GM10847 (cell line): ENCODE results near the gene SCMH1.

Experiments used
- POLR2A ChIP-seq: IDR thresholded peaks from 2 replicates; pipeline ENCODE4 v1.6.1; 2011; ENCODE audit not compliant: insufficient read length; ENCODE audit errors: extremely low read depth

Gene SCMH1

DNA sequence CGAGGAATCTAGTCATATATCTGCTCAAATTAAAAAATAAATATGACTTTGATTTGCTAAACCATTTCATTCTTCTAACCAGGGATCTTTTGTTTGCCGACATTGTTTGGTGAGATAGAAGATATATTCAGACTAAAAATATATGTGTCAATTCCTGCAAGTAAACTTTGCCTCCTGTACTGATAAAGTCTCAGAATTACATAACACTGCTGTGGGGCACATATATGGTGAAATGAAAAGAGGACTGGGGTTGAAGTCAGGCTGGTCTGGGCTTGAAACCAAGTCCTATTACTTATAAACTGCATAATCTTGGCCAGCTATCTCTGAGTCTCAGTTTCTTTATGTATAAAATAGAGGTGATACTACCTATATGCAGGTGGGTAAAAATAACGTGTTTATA, 9.8 kb downstream of the SCMH1 start:
- TF ChIP-seq POLR2A = no peak

DNA sequence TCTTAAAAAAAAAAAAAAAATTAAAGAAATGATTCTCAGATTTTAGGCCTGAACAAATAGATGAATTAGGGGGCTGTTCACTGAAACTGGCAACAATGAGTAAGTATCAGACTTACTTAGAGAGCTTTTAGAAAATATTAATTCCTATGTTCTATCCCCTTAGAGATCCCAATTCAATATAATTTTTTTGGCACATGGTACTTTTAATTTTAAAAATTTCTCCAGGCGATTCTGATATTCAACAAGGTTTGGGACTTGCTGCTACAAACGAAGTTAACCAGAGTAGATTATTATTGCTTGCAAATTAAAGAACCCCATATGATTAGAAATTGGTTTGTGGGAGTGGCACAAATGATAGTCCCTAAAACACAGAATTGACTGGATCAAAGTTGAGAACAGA, 11.4 kb downstream of the SCMH1 start:
- no peak for TF ChIP-seq POLR2A

DNA sequence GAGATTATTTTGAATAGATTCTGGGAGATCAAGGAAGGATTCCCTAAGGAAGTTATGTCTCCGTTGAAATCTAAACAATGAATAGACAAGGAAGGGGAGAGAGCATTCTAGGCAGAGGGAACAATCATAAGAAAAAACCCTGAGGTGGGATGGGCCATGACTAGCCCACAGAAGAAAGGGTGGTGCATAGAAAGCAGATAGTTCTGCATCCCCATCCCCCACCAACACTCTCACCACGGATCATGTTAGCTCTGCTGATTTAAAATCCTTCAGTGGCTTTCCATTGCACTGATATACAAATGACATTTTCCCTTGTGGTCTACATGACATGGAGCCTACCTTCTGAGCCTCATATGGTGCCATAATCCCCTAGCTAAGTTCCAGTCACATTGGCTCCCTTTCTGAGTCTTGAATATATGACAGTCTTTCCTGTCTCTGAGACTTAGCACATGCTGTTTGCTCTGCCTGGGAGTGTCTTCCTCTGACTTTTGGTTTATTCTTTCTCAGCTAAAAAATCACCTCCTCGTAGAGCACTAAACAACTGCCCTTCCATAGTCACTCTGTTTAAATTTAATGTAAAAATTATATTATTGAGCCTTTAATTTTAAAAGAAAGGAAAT, 15.2 kb downstream of the SCMH1 start:
- TF ChIP-seq POLR2A = no peak

DNA sequence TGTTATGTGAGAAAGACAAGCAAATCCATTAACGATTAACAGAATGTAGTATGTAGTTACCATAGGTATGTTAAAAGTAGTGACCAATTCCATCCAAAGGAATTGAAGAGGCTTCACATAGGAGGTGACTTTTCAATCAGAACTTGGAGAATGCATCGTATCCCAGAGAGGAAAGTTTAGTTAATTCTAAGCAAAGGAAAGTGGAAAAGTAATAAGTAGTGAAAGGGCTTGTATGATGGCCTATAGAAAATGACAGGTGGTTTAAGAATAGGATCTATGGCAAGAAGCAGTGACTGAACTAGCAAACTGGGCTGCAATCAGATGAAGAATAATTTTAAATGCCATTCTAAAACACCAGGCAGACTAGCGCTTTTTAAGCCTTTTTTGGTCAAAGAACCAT, 16.6 kb downstream of the SCMH1 start:
- no peak for TF ChIP-seq POLR2A

DNA sequence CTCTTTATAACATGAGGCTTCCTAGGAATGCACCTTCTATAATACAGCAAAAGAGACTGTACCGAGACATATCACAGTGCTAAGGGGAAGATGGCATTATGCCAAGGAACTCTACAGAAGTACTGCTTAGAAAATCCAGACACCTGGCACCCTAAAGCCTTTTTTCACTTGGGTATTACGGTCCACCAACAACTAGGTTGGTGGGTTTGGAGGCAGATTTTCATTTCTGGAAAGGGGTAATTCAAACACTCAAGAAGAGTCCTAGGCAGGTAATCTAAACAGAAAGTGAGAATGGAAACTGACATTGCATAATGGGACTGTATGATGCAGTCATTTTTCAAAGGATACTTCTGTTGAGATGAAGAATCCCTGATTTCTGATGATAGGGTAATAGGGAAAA, 19.6 kb downstream of the SCMH1 start:
- no peak for TF ChIP-seq POLR2A

DNA sequence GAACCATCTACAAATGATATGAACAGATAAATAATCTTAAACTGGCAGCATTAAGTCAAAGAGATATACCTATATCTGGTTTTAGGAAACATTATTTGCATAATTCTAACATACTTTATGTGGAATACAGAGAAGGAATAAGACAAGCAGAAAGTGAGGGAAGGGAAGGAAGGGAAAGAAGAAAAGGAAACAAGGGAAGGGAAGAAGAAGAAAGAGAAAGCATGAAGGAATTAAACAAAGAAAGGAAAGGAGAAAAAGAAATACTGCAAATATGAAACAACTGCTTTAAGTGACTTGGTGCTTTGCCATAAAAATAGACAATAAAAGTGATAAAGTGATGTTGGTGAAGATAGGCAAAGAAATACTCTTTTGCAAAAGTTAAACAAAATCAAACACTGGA, 20.1 kb downstream of the SCMH1 start:
- TF ChIP-seq POLR2A = no peak

DNA sequence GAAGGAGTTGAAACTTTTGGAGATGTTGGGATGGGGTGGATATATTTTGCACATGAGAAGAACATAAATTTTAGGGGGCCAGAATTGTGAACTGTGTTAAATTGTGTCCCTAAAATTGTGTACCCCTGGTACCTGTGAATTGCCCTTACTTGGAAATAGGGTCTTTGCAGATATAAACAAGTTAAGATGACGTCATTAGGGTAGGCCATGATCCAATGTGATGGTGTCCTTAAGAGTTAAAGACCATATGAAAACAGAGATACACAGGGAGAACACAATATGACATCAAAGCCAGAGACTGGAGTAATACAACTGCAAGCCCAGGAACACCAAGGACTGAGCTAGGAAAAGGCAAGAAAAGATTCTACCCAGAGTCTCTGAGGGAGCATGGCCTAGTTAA, 24.0 kb downstream of the SCMH1 start:
- TF ChIP-seq POLR2A = no peak

DNA sequence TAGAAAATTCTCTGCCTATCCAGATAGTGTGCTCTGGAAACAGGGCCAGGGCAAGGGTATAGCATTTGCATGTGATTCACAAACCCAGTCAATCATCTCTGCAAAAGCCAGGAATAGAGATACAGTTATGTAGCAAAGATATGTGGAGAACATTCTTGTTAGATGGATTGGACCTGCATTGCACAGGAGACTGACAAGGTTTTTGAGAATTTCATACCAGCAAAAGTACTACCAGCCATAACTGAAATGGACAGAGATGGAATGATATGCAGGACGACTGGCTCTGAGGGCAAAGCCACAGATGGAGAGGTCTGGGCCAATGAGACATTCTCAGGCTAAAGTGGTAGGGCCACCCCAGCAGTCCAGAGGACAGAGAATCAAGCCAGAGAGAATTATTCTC, 24.7 kb downstream of the SCMH1 start:
- no peak for TF ChIP-seq POLR2A

DNA sequence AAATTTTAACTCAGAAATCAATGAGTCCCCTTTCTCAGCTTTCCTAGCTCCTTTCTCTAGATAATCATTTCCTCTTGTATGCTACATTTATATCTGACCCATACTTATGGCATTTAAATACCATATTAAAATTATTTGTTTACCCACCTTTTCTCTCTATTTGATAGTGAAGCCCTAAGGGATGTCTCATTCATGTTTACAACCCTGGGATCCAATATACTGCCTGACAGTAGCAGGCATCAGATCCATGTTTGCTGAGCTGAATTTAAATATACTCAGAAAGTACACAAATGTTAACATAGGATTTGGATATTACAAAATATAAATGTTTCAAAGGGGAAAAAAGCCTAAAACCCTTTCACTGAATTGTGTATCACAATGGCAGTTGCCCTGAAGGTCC, 26.5 kb downstream of the SCMH1 start:
- TF ChIP-seq POLR2A = no peak

DNA sequence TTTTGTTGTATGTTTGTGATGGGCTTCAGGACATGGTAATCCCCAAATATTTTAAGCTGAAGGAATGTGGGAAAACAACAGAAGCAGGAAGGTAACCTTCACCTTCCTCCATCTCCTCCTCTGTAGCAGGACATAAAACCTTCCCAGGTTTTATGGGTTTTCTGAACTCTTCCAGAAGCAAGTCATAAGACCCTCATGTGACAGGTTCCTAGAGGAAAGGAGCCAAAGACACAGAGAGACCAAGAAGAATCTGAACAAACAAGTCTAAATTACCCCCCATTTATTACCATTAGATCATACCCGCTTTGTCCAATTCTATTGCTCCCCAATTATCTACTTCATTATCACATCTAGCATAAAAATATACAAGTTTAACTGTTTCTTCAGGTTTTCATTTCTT, 28.8 kb downstream of the SCMH1 start:
- no peak for TF ChIP-seq POLR2A

DNA sequence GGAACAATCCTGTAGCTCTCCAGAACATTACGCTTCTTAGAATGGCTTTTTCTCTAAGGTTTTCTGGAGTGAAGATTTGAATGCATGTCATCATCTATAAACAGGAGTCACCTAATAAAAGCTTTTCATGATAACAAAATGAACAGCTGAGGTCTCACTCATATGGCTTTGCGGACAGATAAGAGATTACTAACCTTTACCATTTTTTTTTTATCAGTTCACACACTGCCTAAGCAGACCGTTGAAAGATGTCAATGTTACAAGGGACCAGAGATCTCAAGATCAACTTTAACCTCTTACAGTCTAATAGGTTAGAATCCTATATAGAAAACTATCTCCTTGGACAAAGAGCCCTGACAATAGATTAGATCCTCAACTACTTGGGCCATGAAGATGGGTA, 41.4 kb downstream of the SCMH1 start:
- no peak for TF ChIP-seq POLR2A

DNA sequence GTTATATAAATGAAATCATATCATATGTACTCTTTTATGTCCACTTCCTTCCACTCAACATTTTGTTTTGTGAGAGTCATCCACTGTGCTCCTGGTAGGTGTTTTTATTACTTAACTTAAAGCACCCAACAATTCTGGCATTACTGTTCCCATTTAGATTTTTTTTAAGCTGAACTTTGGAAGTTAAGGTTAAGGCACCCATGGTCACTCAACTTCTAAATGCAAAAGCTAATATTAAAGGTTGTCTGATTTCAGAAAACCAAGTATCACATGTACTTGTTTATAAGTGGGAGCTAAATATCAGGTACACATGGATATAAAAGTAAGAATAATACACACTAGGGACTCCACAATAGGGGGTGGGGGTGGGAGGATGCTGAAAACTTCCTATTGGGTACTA, 42.7 kb downstream of the SCMH1 start:
- TF ChIP-seq POLR2A = no peak

DNA sequence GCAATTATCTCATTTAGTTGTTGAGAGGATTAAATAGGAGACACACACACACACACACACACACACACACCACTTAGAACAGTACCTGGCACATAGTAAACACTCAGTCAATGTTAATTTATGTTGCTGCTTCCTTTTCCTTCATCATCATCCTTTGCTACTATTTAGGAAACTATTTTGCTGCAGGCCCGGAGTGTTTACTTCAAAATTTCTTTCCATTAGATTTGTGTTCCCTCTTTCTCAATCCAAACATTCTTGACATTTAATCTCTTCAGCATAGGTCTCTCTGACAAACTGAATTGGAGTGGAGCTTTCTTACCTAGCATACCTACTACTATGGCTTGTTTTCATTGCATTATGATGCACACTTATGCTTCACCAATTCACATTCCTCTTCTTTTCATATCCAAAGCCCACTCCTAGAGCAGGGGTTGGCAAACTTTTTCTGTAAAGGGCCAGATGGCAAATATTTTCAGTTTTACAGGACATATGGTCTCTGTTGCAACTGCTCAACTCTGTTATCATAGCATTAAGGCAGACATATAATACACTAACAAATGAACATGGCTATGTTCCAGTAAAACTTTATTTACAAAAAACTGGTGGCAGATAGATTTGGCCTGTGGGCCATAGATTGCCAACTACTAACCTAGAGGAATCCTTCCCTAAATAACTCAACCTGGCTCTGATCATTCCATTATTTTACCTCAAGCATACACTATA, 49.5 kb downstream of the SCMH1 start:
- TF ChIP-seq POLR2A = no peak

DNA sequence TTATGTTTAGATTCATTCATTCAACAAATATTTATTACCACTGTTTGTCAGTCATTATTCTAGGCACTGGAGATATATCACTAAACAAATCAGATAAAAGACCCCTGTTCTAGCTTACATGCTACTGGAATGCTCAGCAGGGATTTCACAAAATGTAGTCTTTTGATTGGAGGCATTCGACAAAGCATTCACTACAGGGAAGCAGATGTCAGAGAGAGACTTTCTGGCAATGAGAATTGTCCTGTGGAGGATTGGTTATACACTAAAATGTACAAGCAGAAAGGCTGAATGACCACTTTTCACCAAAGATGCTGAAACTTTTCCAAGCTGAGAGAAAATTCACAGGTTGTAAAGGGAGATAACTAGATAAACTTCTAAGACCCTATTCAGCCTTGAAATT, 57.7 kb downstream of the SCMH1 start:
- TF ChIP-seq POLR2A = no peak

DNA sequence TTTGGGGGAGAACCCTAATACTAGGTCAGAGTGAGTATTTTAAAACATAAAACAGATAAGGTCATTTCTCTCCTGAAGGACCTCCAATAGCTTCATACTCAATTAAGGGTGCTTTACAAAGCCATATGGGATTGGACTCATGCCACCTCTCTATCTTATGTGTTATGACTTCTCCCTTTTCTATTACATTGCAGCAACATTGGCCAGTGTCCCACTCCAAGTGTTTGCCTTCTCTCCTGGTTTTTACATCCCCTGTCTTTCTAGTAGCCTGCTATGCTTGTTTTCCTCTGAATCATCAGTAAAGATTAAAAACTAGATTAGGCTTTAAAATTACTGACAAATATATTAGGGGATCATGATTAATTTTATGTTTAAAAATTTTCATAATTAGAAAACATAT, 66.6 kb downstream of the SCMH1 start:
- TF ChIP-seq POLR2A = no peak

DNA sequence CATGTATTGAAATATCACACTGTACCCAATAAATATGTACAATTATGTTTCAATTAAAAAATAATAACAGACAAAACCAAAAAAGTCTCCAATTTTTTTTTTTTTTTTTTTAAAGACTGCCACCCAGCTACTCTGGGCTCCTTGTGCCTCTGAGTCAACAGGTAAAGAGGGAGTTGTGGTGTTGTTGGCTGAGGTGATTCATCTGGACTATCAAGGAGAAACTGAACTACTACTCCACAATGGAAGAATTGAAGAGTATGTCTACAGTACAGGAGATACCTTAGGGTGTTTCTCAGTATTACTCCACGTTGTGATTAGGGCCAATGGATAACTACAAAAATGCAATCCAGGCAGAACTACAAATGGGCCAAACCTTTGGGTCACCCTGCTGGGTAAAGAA, 67.9 kb downstream of the SCMH1 start:
- no peak for TF ChIP-seq POLR2A

DNA sequence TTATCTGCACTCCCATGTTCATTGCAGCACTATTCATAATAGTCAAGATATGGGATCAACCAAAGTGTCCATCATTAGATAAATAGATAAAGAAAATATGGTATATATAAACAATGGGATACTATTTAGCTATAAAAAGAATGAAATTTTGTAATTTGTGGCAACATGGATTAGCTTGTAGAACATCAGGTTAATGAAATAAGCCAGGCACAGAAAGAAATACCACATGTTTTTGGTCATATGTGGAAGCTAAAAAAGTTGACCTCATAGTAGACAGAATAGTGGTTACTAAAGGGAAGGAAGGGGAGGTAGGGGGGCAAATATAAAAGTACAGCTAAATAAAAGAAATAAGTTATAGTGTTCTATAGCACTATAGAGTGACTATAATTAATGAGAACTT, 68.5 kb downstream of the SCMH1 start:
- TF ChIP-seq POLR2A = no peak
